Testis (tissue), 2 donors: ENCODE measurements around the gene TAP1.

Source experiments
- CTCF ChIP-seq, 3 experiments: fragments of 450-650 bp in 2 of 3; fragments of 200-600 bp in 1 of 3; sonication (generic) in 1 of 3; IDR thresholded peaks; one replicate each; pipeline ENCODE4 v1.5.1; 2016 to 2019; ENCODE audit warnings: antibody characterized with exemption in 3 of 3, mild to moderate bottlenecking in 2 of 3, moderate library complexity in 1 of 3
- POLR2A ChIP-seq: fragments of 450-650 bp; IDR thresholded peaks from one replicate; pipeline ENCODE4 v1.6.1; 2017; ENCODE audit warnings: antibody characterized with exemption, mild to moderate bottlenecking, moderate library complexity

- TF ChIP-seq CTCF (IDR thresholded peaks at IDR 0.05) (no peak), POLR2A (no peak)
Measured at GRCh38 chr6:32852018-32852843, 1.3 kb downstream of the TAP1 start.
